ENCODE results near the gene ZNF442.

DNA sequence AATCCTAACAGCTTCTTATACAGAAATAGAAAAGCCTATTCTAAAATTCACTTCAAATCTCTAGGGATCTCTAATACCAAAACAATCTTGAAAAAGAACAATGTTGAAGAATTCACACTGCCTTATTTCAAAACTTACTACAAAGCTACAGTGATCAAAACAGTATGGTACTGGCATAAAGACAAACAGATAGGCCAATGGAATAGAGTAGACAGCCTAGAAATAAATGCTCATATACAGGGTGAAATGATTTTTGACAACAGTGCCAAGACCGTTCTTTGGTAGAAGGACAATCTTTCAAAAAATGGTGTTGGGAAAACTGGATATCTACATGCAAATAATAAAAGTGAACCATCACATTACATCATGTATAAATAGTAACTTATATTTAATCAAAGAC lies 20.3 kb downstream of the ZNF442 start:
- TF ChIP-seq EZH2 (IDR thresholded peaks at IDR 0.05) (no peak), POLR2AphosphoS5 (IDR thresholded peaks at IDR 0.05; ENCODE audit: borderline replicate concordance, low read depth, low read length) (no peak), FOXP2 (optimal IDR thresholded peaks at IDR 0.05; ENCODE audit: control extremely low read depth, extremely low read length, insufficient read depth) (no peak)

All from SK-N-MC (cell line).